NCI-H2107 treated with DMSO at 0.1 percent for 48 hours (cell line): ENCODE measurements around the gene LTBP2.
A peak's percentile ranks its signal among the peaks of the same experiment; 100 is the strongest.

ENCODE experiments used
- DNase-seq: peaks from one replicate; lab custom pipeline; 2025; ENCODE audit not compliant: unreplicated experiment; lab: John Stamatoyannopoulos, UW

The LTBP2 gene

DNA sequence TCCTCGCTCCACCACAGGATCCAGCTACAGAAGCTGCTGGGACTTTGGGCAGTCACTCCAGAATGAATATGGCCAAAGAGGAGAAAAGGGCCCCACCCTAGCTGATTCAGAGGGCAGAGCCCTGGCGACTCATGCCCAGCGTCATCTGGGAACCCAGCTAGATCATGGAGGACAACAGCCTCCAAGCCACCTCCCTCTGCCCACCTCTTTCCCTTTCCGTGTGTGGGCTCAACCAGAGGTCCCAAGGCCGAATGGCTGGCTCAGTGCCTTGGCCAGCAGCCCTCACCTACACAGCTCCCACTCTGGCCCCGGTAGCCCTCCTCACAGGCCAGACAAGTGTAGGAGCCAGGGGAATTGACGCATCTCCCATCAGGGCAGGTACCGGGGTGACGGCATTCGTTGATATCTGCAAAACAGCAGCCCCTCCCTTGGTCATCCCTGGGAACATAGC lies 101.1 kb downstream of the LTBP2 start:
- DNase-seq = no peak

DNA sequence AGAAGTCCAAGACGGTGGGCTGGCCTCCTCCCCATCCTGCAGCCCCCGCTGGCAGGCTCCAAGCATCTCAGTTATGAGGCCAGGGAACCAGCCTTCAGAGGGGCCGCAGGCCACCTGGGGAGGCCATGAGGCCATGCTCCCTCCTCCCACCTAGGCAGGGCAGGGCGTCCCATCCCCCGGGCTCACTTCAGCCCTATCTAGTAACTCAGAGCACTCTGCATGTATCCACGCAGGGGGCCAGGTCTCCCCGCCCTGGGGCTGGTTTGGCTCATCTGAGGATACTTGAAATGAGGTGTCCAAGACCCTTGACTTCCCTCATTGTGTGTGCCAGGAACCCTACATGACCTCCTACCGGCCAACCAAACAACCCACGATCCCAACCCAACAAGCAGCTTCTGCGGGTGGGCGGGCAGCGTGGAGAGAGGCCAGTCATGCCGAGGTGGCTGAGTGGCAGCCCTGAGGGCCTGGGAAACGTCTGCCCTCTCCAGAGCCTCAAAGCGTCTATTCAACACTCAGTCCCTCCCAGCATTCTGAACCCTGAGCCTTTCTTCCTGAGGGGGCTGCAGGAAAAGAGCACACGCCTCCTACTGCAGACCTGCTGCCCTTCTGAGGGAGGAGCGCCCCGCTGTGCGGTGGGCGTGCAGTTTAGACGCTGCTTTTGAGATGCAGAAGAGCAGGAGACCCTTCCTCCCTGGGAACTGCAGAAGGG lies 101.7 kb downstream of the LTBP2 start:
- DNase-seq = no peak

DNA sequence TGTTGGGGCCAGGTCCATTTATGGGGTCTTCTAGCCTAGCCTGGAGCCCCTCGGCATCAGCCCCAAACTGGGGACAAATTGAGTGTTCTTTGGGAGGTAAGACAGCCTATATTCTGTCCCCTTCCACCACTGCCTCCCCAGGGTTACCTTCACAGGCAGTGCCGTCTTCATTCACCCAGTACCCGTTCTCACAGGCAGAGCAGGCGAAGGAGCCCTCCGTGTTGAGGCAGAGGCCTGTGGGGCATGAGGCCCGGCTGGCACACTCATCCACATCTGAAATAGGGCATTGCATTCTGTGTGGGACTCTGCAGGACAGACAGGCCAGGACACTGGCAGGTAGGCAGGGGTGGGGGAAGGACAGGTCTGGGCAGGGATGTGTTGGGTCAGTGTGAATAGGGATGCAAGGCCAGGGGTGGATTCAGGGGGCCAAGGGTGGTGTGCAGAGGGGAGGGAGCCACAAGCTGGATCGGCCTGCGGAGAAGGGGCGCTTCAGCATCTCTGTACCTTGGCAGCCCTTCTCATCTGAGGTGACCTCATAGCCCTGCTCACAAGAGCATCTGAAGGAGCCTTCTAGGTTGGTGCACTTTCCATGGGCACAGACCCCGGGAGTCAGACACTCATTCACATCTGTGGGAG lies 102.3 kb downstream of the LTBP2 start:
- DNase-seq = no peak

DNA sequence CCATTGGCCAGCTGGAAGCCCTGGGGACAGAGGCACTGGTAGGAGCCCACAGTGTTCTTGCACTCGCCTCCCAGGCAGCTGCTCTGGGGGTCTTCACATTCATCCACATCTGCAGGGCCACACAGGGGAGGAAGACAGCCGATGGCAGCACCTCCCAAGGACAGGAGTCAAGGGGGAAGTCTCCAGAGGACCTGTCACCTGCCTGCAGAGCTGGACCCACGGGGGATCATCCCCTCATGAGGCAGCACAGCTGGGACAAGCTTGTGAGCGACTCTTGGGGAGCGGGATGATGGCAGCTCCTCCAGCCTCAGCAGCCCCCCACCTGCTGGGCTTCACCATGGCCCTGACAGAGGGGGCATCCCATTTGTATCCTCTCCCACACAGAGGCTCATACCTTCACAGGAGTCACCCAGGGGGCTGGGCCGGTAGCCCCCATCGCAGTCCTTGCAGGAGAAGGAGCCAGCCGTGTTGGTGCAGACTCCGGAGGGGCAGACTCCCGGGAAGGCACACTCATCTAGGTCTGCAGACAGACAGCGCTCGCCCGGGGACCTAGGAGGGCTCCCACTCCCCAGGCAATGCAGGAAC lies 103.1 kb downstream of the LTBP2 start:
- no peak for DNase-seq

DNA sequence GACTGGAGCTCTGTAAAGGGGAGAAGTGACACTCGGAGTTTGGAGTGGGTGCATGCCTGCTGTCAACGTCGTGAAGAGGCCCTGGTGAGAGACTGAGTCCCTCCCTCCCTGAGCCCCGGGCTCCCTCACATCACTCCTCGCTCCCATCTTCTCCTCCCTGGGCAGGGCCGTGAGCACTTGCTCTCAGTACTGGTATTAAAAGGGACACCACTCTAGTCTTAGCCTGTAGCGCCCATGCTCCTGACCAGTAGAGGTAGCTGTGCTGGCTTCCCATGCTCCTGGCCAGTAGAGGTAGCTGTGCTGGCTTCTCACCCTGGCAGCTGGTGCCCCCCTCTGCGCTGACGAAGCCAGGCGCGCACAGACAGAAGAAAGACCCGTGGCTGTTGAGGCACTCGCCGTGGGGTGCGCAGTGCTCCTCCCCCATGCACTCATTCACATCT lies 103.7 kb downstream of the LTBP2 start:
- DNase-seq = peak; percentile 44

DNA sequence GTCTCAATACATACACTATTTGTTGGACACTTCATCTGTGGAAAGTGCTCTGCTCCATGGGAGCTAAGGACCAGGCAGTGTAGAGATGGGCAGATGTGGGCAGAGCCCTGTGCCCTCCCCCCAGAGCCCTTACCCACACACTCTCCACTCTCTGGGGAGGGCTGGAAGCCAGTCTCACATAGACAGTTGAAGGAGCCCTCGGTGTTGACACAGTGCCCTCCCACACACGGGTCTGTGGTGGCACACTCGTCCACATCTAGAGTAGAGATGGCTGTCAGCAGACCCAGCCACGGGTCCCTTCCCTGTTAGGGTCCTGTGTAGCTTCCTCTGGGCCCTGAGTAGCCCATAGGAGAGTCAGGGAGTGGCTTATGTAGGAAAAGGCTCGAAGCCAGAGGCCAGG lies 104.2 kb downstream of the LTBP2 start:
- no peak for DNase-seq

DNA sequence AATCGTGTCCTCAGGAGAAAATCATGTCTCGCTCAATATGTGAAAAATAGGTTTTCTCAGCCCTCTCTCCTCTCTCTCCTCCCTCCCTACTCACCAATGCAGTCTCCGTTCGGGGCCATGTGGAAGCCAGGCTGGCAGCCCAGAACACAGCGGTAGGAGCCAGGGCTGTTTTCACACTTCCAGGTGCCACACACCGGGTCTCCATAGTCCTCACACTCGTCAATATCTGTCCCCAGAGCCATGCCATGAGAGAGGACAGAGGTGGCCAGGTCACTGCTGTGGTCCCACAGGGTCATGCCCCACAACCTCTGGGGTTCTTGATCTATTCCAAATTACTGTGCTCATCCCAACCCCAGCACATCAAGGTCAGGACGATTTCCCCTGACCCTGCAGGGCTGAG lies 105.0 kb downstream of the LTBP2 start:
- no peak for DNase-seq

DNA sequence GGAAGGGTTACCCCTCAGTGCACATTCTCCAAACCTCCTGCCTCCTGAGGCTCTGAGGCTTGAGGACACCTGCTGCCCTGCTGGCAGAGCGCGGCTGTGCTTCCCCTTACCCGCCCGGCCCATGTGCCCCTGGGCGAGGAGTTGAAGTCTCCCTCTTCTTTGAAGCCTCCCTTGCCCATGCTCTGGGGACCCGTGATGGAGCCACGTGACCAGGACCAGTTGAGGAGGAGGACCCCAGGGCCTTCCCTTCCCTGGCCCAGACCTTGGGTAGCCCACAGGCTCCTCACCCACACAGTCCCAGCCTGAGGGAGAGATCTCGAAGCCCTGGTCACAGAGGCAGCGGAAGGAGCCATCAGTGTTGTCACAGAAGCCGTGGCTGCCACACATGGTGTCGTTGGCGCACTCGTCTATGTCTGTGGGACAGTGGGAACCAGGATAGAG lies 105.6 kb downstream of the LTBP2 start:
- DNase-seq = no peak

DNA sequence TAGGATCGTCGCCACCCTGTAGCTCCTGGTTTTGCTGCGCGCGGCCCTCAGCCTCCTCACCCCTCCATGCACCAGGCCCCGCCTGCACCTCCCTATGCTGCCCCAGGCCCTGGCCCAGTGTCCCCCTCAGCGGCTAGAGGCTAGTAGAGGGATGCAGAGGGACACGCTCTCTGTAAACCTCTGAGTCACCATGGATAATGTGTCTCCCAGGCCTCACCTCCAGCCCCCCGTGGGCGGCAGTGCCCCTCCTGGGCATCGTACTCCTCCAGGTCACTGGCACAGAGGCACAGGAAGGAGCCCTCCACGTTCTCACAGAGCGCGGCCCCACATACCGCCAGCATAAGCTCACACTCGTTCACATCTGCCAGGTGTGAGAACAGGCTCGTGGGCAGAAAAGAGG lies 106.2 kb downstream of the LTBP2 start:
- DNase-seq = no peak

DNA sequence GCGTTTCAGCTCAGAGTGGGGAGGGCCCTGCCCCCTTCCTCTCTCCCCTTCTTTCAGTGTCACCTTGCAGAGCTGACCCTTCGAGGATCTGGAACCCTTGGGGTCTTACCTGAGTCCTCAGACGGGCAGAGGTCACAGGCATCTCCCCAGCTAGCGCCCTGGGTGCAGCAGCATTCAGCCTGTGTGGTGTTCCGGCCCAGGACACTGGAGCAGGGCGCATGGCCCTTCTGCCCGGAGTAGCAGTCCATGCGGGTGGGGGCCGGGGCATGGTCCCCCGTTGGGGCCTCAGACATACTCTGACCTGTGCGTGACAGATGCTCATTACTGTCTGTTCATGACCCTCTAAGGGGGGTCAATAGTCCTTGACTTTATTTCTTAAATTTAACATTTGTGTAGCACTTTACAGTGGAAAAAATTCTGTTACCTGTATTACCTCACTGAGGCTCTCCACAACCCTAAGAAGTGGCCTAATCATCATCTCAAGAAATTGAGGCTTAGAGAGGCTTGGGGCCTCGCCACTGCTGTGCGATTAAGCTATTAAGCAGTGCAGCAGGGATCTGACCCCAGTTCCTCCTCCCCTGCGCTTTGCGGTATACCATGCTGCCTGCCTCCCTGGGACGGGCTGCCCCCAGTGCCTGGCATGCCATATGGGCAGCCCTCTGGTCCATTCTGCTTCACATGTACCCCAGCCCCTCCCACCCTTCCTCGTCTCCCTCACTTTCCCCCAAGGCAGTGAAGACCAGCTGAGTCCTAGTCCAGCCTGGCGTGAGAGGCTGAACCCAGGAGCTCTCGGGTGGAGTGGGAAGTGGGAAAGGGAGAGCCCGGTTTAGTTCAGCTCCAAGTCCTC lies 106.9 kb downstream of the LTBP2 start:
- DNase-seq = no peak

DNA sequence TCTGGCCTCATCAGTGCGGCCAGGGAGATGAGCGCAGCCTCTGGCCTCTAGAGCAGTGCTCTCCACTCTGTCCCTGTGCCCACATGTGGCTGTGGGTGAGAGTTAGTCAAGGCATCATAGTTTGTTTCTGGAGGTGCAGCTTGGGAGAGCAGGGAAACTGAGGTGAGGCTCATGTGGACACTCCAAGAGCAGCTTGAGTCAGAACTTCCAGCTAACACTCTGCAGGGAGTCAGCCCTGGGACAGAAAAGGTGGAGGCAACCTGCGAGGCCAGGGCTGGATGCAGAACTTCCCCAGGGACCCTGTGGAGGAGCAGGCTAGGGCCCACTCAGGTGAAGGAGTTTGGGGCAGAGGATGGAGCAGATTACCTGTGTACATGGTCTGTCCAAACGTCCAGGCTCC lies 107.6 kb downstream of the LTBP2 start:
- no peak for DNase-seq

DNA sequence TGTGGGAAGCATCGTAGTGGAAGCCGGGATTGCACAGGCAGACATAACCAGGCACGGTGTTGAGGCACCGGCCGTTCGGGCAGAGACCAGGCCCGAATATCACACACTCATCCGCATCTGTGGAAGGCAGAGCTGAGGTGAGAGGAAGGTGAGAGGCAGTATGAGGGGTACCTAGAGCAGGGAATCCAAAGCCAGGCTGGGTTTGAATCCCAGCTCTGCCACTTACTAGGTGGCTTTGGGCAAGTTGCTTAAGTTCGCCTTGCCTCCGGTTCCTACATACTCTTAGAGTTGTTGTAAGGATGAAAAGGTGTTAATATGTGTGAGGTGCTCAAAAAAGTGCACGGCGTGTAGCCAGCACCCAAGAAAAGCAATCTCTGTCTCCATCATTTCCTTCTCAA lies 108.1 kb downstream of the LTBP2 start:
- no peak for DNase-seq

DNA sequence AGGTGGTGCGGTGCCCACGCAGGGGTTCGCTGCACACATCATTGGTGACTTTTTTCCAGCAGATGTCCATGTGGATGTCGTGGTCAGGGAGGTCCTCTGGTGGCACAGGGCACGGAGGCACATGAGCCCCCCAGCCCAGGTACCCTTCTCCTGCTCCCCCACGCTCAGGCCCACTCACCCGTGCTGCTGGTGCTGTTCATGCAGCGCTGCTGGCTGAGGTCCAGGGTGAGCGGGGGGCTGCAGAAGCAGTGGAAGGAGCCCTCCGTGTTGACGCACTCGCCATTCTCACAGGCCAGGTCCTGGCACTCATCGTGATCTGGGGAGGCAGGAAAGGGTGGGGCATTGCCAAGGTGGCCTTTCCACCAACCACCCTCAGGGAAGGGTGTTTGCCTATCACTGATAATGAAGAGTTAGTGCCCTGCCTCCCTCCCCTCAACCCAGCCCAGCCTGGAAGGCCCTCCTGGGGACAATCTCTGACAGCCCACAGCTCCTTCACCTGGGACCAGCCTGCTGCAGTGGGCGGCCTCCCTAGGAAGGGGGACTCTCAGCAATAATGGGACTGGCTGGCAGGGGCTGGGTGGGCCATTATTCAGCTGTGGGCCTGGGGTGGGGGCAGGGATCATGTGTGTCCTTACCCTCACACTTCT lies 108.6 kb downstream of the LTBP2 start:
- DNase-seq = no peak

DNA sequence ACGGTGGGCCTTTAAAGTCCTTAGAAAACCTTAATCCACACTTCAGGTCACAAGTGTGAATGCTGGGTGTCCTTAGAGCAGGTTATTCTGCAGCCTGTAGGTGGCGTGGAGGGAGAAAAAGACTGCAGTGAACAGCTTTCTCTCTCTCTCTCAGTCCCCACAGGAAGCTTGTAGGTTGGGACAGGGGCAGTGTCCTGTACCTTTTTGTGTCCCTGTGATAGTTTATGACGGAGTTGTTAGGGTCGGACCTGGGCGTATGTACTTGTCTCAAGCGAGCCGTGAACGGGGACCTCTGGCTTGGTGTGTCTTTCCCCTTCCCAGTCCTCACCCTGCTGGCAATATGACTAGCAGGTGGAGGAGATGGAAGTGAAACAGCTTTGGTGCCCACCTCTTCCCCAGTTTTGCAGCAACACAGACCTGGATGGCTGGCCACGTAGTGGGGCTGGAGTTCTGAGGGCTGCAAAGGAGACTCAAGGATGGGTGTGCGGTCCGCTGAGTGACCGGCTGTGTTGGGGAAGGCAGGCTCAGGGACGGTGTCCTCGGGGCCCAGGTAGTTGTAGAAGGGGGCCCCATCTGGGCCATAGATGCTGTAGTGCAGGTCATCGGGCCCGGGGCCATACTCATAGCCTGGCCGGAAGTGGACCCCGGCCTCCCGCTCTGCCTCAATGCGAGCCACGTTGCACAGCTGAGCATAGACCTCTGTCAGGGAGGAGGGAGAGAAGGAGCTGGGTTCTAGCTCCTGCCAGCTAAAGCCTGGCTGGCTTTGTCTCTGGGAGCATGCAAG lies 109.6 kb downstream of the LTBP2 start:
- peak; percentile 33 for DNase-seq

DNA sequence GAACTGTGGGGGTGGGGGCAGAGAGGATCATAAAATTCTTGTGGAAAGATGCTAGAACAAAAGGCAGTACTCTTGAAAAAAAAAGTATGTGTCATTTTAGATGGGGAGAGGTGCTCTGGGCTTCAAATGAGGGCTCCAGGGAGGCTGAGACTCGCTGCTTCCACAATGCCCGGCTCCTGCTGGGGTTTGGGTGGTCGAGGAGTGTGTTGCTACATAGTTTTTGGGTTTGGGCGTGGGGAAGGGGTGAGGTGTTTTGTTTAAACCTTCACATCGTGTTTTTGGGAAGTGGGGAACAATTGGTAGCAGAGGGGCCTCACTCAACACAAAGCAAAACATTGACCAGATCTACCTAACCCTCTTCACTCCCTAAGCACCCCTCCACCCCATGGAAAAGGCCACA lies 110.3 kb downstream of the LTBP2 start:
- no peak for DNase-seq

DNA sequence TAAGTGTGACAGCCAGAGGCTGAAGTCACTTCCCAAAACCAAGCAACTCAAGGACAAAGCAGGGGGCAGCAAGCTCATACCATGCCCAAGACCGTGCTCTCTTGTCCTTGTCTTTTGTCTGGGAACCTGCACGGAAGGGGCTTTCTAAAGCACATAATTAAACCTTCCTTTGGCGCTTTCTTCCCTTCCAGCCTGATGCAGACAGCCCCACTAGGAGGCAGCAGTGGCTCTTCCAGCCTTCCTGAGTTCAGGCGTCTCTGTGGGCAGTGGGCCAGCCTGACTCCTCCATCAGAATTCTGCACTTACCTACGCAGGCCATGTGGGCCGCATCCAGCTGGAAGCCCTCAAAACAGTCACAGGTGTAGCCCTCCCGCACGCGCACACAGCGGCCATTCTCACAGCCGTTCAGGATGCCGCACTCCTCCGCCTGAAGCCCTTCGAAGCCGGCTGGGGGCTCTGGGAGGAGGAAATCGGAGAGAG lies 110.9 kb downstream of the LTBP2 start:
- DNase-seq = peak; percentile 80

DNA sequence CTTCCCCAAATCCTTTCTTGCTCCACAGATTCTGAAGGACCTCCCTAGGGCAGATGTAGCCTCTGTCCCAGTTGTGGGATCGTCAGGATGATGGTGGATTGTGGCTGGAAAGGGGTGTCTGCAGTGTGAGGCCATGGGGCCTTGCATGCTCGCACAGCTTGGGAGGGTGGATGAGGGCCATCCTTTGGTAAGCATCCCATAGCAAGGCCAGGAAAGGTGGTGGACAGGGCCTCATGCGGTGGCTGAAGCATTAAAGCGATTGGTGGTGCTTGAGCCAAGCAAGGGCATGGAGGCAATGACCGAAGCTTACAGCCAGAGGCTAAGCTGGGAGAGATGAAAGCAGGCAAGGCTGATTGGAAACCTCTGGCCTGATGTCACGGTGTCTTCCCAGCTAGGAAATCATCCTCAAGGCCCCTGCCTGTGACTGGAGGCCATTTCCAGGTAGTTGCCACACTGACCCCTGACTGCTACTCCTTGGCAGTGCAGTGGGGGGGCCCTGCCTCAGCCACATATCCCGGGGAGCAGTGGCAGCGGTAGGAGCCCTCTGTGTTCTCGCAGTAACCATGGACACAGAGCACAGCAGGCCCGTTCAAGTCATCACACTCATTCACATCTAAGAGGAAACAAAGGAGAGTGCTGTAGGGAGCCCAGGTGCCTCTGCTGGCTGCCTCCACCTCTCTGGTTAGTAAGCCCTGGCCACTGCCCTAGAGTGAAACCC lies 111.5 kb downstream of the LTBP2 start:
- DNase-seq = peak; percentile 80

DNA sequence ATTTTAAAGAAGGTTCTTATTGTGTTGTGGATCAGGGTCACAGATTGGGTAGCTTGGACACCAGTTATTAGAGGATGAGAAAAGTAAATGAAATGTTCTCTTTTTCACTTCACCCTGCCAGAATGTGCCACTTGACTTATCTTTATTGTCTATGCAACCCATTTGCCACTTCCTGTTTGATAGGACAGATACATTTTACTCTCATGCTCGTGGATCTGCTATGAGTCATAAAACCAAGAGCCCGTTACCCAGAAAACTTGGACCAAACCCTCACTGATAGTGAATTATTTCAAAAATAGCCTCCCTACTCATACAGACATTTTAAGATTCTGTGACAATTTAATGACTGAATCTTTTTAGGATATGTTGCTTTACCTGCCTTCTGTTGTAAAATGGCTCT lies 116.7 kb downstream of the LTBP2 start:
- no peak for DNase-seq
